Loucy (cell line): ENCODE measurements around the gene ASTN2.

ENCODE experiments used
- EZH2phosphoT487 ChIP-seq: fragments of 200-600 bp; IDR thresholded peaks from 2 replicates; pipeline ENCODE4 v1.6.1; 2018; ENCODE audit warnings: antibody characterized with exemption, mild to moderate bottlenecking, moderate library complexity, borderline replicate concordance
- TF ChIP-seq, protein P1 (sequence below): fragments of 200-600 bp; sonication (generic); conservative IDR thresholded peaks from 2 replicates; pipeline ENCODE4 v1.5.1; 2014; ENCODE audit warnings: mild to moderate bottlenecking, antibody characterized with exemption, low read length

- TF ChIP-seq, protein P1, sequence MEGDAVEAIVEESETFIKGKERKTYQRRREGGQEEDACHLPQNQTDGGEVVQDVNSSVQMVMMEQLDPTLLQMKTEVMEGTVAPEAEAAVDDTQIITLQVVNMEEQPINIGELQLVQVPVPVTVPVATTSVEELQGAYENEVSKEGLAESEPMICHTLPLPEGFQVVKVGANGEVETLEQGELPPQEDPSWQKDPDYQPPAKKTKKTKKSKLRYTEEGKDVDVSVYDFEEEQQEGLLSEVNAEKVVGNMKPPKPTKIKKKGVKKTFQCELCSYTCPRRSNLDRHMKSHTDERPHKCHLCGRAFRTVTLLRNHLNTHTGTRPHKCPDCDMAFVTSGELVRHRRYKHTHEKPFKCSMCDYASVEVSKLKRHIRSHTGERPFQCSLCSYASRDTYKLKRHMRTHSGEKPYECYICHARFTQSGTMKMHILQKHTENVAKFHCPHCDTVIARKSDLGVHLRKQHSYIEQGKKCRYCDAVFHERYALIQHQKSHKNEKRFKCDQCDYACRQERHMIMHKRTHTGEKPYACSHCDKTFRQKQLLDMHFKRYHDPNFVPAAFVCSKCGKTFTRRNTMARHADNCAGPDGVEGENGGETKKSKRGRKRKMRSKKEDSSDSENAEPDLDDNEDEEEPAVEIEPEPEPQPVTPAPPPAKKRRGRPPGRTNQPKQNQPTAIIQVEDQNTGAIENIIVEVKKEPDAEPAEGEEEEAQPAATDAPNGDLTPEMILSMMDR: no peak
- TF ChIP-seq EZH2phosphoT487: no peak
These were observed 932.1 kb downstream of the ASTN2 start for GRCh38 chr9:116482740-116483139.
